Ovary (tissue), 9 donors: ENCODE results near the gene RASA3. TPM values are rescaled to one million over a fixed set of nuclear protein-coding genes. Genes with fewer than 3 reads are reported as not detected.
A peak's percentile ranks its signal among the peaks of the same experiment; 100 is the strongest.

Experiments used
- DNase-seq, 5 donors: peaks; one replicate each; pipeline ENCODE4 v3.0.0-alpha.2; 2019 to 2020
- H3K27ac ChIP-seq, 2 donors: fragments of 200-600 bp; one replicate each; pipeline versions ENCODE4 v1.5.1 to v1.8.0; 2019 to 2022
- H3K27me3 ChIP-seq: fragments of 200-600 bp; one replicate; pipeline ENCODE4 v1.8.0; 2022
- H3K36me3 ChIP-seq: fragments of 200-600 bp; sonication (generic); one replicate; pipeline ENCODE4 v1.5.1; 2019
- H3K4me1 ChIP-seq: one replicate; pipeline ENCODE4 v1.8.1; 2013; ENCODE audit warnings: mild to moderate bottlenecking, moderate library complexity; ENCODE audit not compliant: insufficient read depth
- H3K4me3 ChIP-seq: fragments of 200-600 bp; sonication (generic); one replicate; pipeline ENCODE4 v1.5.1; 2017
- H3K9me3 ChIP-seq, 2 donors: fragments of 200-600 bp in 1 of 2; sonication (generic) in 1 of 2; one replicate each; pipeline versions ENCODE4 v1.5.1 to v1.8.1; 2013 to 2019; ENCODE audit warnings: mild to moderate bottlenecking in 1 of 2, moderate library complexity in 1 of 2
- EP300 ChIP-seq: sonication (generic); formaldehyde crosslinking; IDR thresholded peaks from one replicate; pipeline ENCODE4 v1.6.1; 2017; ENCODE audit warnings: antibody characterized with exemption
- POLR2A ChIP-seq: fragments of 450-650 bp; IDR thresholded peaks from one replicate; pipeline ENCODE4 v1.6.1; 2017; ENCODE audit warnings: antibody characterized with exemption, mild to moderate bottlenecking, moderate library complexity
- WGBS, 3 donors: extraction: QIAGEN DNeasy Blood & Tissue Kit in 1 of 3; methylation state at CpG; one replicate each; pipeline versions ENCODE4 v1.1.5 to v1.1.7; 2013 to 2017; 5-methylcytosine and 5-hydroxymethylcytosine counted together
- intact Hi-C, 4 donors: fragments of 100-400 bp; cut with DNase I; formaldehyde crosslinking; loops; one replicate each; pipeline versions ENCODE4 v1.11.0 to v1.15.1; 2022 to 2023
- polyA plus RNA-seq, 2 donors: library from polyadenylated mRNA; stranded (reverse); fragments of 200-250 nt in 1 of 2; fragments of 350-450 nt in 1 of 2; fragmentation: Illumina TruSeq in 1 of 2; extraction: RNeasy Lipid Tissue Mini Kit (QIAGEN cat#74804) in 1 of 2; gene quantifications; one replicate each; pipeline ENCODE4 v1.2.3, GENCODE V29; 2013 to 2014
- total RNA-seq, 7 donors: library from RNA; depleted of rRNA in 2 of 7; stranded (reverse); fragments of >200 nt in 2 of 7; fragmentation: NEBNext Ultra II Directional in 3 of 7; extraction: Animal tissue kit (Norgen Biotek cat#: 25700) in 3 of 7; gene quantifications; one replicate each; pipeline versions ENCODE4 v1.1.0 to v1.2.4, GENCODE V29; 2016 to 2023
- TF ChIP-seq, protein P1 (sequence below), 3 donors: fragments of 450-650 bp in 2 of 3; fragments of 200-600 bp in 1 of 3; IDR thresholded peaks; one replicate each; pipeline versions ENCODE4 v1.5.1 to v1.8.0; 2016 to 2022; ENCODE audit warnings: antibody characterized with exemption in 3 of 3, mild to moderate bottlenecking in 1 of 3
- donor health status: DM: no; HTN: no; CAD: no; lungs with moderate emphysema.
- donor health status: DM: no; HTN: no; CAD: no.
- donor health status: Bipolar disorder and iron deficiency.
- donor health status: DM: yes; HTN: yes; CAD: no.
- donor health status: DM: no; HTN: no; CAD: no.
- donor health status: DM: yes; HTN: yes; CAD: no.

Gene RASA3
- total and polyA plus RNA-seq, 9 donors: 5.4 to 16.9 (median 9.4) TPM

DNA sequence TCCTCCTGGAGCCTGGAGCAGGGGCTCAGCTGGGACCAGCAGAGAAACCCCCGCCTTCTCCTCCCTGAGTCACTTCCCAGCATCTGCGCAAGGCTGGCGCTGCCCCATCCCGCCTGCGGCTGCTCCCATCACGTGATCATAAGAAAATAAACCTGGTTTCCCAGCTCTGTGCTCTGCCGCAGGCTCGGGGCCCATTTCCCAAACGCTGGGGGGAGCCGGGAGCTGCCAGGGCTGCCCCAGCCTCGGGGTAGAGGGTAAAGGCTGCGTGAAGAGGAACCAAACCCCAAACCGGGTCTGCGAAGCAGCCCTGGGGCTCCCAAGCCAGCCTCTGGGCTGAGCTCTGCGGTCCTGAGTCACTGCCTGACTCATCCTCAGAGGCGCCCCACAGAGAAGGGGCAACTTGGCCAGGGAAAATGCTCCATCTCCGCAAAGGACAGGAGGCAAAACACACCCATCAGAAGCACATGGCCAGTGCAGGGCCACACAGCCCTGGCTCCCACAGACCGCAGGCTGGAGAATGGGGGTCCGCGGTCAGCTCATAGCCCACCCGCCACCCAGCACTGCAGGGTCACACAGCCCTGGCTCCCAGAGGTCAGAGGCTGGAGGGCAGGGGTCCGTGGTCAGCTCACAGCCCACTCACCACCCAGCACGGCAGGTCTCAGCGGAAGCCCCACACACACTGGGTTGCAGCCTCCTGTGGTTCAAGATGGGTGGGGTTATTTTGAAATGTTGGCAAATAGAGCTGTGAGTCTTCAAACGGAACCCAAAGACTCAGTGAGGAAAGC, 67.1 kb downstream of the RASA3 start:
- peak; percentile 86 to 91 (median 90) for DNase-seq
- H3K9me3 ChIP-seq: no peaks in the 10 kb centered on the region
- no peaks in the 10 kb centered on the region for H3K36me3 ChIP-seq
- TF ChIP-seq, protein P1, sequence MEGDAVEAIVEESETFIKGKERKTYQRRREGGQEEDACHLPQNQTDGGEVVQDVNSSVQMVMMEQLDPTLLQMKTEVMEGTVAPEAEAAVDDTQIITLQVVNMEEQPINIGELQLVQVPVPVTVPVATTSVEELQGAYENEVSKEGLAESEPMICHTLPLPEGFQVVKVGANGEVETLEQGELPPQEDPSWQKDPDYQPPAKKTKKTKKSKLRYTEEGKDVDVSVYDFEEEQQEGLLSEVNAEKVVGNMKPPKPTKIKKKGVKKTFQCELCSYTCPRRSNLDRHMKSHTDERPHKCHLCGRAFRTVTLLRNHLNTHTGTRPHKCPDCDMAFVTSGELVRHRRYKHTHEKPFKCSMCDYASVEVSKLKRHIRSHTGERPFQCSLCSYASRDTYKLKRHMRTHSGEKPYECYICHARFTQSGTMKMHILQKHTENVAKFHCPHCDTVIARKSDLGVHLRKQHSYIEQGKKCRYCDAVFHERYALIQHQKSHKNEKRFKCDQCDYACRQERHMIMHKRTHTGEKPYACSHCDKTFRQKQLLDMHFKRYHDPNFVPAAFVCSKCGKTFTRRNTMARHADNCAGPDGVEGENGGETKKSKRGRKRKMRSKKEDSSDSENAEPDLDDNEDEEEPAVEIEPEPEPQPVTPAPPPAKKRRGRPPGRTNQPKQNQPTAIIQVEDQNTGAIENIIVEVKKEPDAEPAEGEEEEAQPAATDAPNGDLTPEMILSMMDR (IDR thresholded peaks at IDR 0.05): no peak
- TF ChIP-seq POLR2A (peak; percentile 32), EP300 (peak; percentile 94)
- H3K27ac ChIP-seq: peak overlapping the region; percentile 89 to 99
- peak overlapping the region; percentile 38 for H3K4me3 ChIP-seq
- H3K4me1 ChIP-seq: peaks cover 22% of the 10 kb centered on the region
- 10 to 13% (median 11%) methylated on average over 25 of the region's 25 CpGs for WGBS, 3 donors
- no peaks in the 10 kb centered on the region for H3K27me3 ChIP-seq
- intact Hi-C loops: loop anchor here in 3 of 4 donors (5.0 to 10.0 kb wide), 3 partner anchors 62 to 69 kb away; partner anchors contain the start of gene RASA3 (in 2 of the 3)

DNA sequence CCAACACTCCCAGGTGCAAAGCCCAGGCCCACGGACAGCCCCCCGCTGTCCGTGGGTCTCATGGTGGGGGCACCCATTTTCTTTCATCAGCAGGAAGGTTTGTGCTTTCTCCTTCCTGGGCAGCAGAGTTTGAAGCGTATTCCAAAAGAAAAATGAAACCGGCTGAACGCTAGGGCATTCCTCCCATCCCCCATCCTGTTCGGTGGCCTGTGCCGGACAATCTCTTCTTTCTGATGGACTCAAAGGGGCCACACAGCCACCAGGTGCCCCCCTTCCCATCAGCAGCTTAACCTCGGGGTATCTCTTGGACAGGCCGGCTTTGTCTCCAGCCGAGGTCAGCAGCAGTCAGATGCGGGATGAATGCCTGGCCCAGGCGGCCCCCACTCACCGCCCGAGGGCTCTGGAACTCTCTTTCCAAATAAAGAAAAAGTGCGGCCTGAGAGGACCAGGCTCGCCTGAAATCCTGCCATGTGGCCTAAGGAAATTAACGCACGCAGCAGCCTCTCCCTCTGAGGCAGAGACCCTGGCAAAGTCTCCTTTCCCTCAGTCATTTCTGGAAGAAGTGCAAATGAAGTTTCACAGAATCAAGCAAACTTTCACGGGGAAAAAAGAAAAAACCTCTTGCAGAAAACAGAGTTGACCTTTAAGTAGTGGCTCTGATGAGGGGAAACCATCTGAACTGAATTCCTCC, 67.8 kb downstream of the RASA3 start:
- intact Hi-C loops: loop anchor here in 3 of 4 donors (5.0 to 10.0 kb wide), 3 partner anchors 63 to 70 kb away; partner anchors contain the start of gene RASA3 (in 2 of the 3)
- peaks cover 22% of the 10 kb centered on the region for H3K4me1 ChIP-seq
- peak; percentile 39 to 68 (median 65) for DNase-seq
- H3K9me3 ChIP-seq: no peaks in the 10 kb centered on the region
- peak overlapping the region; percentile 38 for H3K4me3 ChIP-seq
- TF ChIP-seq, protein P1 (IDR thresholded peaks at IDR 0.05): peak in 1 of 3 donors; percentile 5
- no peak for TF ChIP-seq EP300
- peak overlapping the region; percentile 89 to 99 for H3K27ac ChIP-seq
- no peaks in the 10 kb centered on the region for H3K27me3 ChIP-seq
- 2 to 6% (median 3%) methylated on average over 20 of the region's 20 CpGs for WGBS, 3 donors
- H3K36me3 ChIP-seq: no peaks in the 10 kb centered on the region

DNA sequence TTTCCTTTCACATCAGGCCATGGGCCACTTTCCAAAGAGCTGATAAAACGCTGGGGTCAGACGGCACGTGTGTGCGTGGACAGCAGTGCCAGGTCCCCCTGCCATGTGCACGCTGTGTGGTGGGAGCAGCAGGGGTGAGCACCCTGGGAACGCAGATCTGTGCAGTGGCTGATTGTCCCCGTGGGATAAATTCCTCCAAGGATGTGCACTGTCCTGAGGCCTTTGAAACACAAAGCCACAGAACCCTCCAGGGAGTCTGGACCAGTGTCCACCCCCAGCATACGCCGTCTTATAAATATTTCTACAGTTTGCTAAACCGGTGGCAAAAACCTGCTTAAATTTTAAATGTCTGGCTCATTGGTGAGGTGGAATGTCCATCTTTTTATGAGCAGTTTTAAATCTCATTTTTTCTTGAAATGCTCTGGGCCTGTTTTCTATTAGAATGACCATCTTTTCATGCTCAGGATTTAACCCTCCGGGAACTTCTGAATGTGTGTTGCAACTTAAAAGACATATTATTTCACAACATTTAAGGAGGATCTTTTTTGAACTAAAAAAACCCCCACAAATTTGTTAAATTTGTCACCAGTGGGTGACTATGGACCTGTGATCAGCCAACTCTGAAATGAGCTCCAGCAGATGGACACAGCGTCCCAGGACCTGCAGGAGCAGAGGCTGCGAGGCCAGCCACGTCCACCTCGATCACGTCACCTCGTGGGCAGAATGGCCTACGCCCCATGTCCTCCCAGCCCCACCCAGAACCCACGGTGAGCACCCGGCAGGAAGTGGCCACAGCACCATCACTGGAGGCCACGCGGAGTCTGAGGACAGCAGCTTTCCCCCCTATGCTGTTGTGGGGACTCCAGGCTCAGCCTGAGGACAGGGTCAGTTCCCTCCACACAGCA, 68.6 kb downstream of the RASA3 start:
- 27 to 32% (median 31%) methylated on average over 22 of the region's 22 CpGs for WGBS, 3 donors
- H3K36me3 ChIP-seq: no peaks in the 10 kb centered on the region
- H3K9me3 ChIP-seq: no peaks in the 10 kb centered on the region
- peak overlapping the region; percentile 89 to 99 for H3K27ac ChIP-seq
- no peaks in the 10 kb centered on the region for H3K27me3 ChIP-seq
- intact Hi-C loops: loop anchor here in 1 of 4 donors (10.0 kb wide), 1 partner anchor 71 kb away; the partner anchor contains the start of gene RASA3
- H3K4me1 ChIP-seq: peaks cover 22% of the 10 kb centered on the region
- TF ChIP-seq EP300 (no peak), POLR2A (no peak)
- TF ChIP-seq, protein P1 (IDR thresholded peaks at IDR 0.05): no peak
- peak overlapping the region; percentile 38 for H3K4me3 ChIP-seq
- DNase-seq: peak; percentile 53 to 69 (median 65)

DNA sequence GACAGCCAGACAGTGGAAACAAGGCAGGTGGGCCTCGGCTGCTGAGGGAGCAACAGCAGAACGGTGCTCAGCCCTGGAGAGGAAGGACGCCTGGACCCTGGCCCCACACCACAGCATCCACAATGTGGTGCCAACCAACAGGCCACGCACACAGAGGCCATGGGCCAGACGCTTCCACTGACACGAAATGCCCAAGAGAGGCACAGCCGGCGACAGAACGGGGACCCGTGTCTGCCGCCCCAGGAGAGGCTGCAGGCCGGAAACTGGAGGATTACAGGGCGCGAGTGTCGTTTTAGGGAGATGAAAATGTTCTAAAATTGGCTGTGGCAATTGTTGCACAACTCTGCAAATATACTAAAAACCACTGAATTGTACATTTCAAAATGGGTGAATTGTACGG, 69.7 kb downstream of the RASA3 start:
- H3K9me3 ChIP-seq: no peaks in the 10 kb centered on the region
- H3K36me3 ChIP-seq: no peaks in the 10 kb centered on the region
- H3K4me1 ChIP-seq: peaks cover 17% of the 10 kb centered on the region
- no peak for DNase-seq
- no peak overlapping the region for H3K27ac ChIP-seq
- H3K27me3 ChIP-seq: no peaks in the 10 kb centered on the region
- no peak for TF ChIP-seq POLR2A
- TF ChIP-seq EP300: no peak
- TF ChIP-seq, protein P1 (IDR thresholded peaks at IDR 0.05): no peak
- 85 to 89% (median 86%) methylated on average over 16 of the region's 16 CpGs for WGBS, 3 donors
- intact Hi-C loops: loop anchor here in 1 of 4 donors (10.0 kb wide), 1 partner anchor 72 kb away; the partner anchor contains the start of gene RASA3
- no peak overlapping the region for H3K4me3 ChIP-seq
